Measurements from ENCODE around the gene AWAT2.
"Not testable (repeated sequence)": the region's sequence is repeated elsewhere in the genome, so short reads cannot be mapped to it uniquely, and the experiment has no call there.

Gene AWAT2

GRCh38 chrX:70039758-70040157 is 10.0 kb downstream of the AWAT2 start:
- no peak for FAIRE-seq

GRCh38 chrX:70038951-70039350 is 10.8 kb downstream of the AWAT2 start:
- FAIRE-seq, result no peak

- no peak for FAIRE-seq
These were observed 11.2 kb downstream of the AWAT2 start for GRCh38 chrX:70038515-70038914.

GRCh38 chrX:70034646-70035045 is 15.1 kb downstream of the AWAT2 start:
- FAIRE-seq, result no peak

- FAIRE-seq, result no peak
These were observed 16.2 kb downstream of the AWAT2 start for GRCh38 chrX:70033348-70034051.

GRCh38 chrX:70032792-70033191 is 16.9 kb downstream of the AWAT2 start:
- FAIRE-seq, result no peak

GRCh38 chrX:70030301-70030767 is 19.4 kb downstream of the AWAT2 start:
- FAIRE-seq, result peak; percentile 56

- no peak for FAIRE-seq
These were observed 19.9 kb downstream of the AWAT2 start for GRCh38 chrX:70029863-70030262.

GRCh38 chrX:70026851-70027200 is 22.9 kb downstream of the AWAT2 start:
- FAIRE-seq, result no peak

GRCh38 chrX:70026112-70026850 is 23.5 kb downstream of the AWAT2 start:
- FAIRE-seq, result no peak

GRCh38 chrX:70025464-70025863 is 24.3 kb downstream of the AWAT2 start:
- no peak for FAIRE-seq

- no peak for FAIRE-seq
These were observed 27.1 kb downstream of the AWAT2 start for GRCh38 chrX:70022616-70023015.

GRCh38 chrX:70016513-70016912 is 33.2 kb downstream of the AWAT2 start:
- FAIRE-seq, result no peak

GRCh38 chrX:70013466-70014381 is 36.0 kb downstream of the AWAT2 start:
- no peak for FAIRE-seq

- no peak for FAIRE-seq
These were observed 37.0 kb downstream of the AWAT2 start for GRCh38 chrX:70012756-70013155.

GRCh38 chrX:70009970-70010369 is 39.8 kb downstream of the AWAT2 start:
- no peak for FAIRE-seq

- FAIRE-seq, result no peak
These were observed 40.7 kb downstream of the AWAT2 start for GRCh38 chrX:70009049-70009448.

- no peak for FAIRE-seq
These were observed 41.8 kb downstream of the AWAT2 start for GRCh38 chrX:70007946-70008345.

GRCh38 chrX:70001708-70002341 is 47.9 kb downstream of the AWAT2 start:
- FAIRE-seq, result no peak

GRCh38 chrX:70001269-70001668 is 48.5 kb downstream of the AWAT2 start:
- FAIRE-seq, result no peak

- not testable (repeated sequence) for FAIRE-seq
These were observed 51.4 kb downstream of the AWAT2 start for GRCh38 chrX:69998299-69998698.

- no peak for FAIRE-seq
These were observed 53.6 kb downstream of the AWAT2 start for GRCh38 chrX:69996113-69996468.

Data from TTC549 (cell line).